ENCODE results near the gene UFSP2.
"Not testable (repeated sequence)": the region's sequence is repeated elsewhere in the genome, so short reads cannot be mapped to it uniquely, and the experiment has no call there.

The UFSP2 gene

GRCh38 chr4:185381288-185382196 is 44.2 kb downstream of the UFSP2 start:
- DNase-seq, result no peak

- no peak for DNase-seq
Observed at GRCh38 chr4:185380320-185380719, 45.4 kb downstream of the UFSP2 start.

- DNase-seq, result no peak
Observed at GRCh38 chr4:185379326-185380295, 46.2 kb downstream of the UFSP2 start.

GRCh38 chr4:185378264-185378663 is 47.5 kb downstream of the UFSP2 start:
- no peak for DNase-seq

GRCh38 chr4:185374573-185374972 is 51.2 kb downstream of the UFSP2 start:
- no peak for DNase-seq

- DNase-seq, result no peak
Observed at GRCh38 chr4:185374027-185374426, 51.7 kb downstream of the UFSP2 start.

GRCh38 chr4:185371702-185372101 is 54.1 kb downstream of the UFSP2 start:
- DNase-seq, result no peak

- DNase-seq, result no peak
Observed at GRCh38 chr4:185370268-185370949, 55.4 kb downstream of the UFSP2 start.

- DNase-seq, result no peak
Observed at GRCh38 chr4:185369731-185370130, 56.0 kb downstream of the UFSP2 start.

- no peak for DNase-seq
Observed at GRCh38 chr4:185364886-185365285, 60.9 kb downstream of the UFSP2 start.

- DNase-seq, result no peak
Observed at GRCh38 chr4:185363251-185363650, 62.5 kb downstream of the UFSP2 start.

GRCh38 chr4:185362570-185362969 is 63.2 kb downstream of the UFSP2 start:
- DNase-seq, result not testable (repeated sequence)

- no peak for DNase-seq
Observed at GRCh38 chr4:185361872-185362271, 63.9 kb downstream of the UFSP2 start.

GRCh38 chr4:185359767-185360446 is 65.9 kb downstream of the UFSP2 start:
- DNase-seq, result no peak

- no peak for DNase-seq
Observed at GRCh38 chr4:185358959-185359358, 66.8 kb downstream of the UFSP2 start.

GRCh38 chr4:185358514-185358913 is 67.2 kb downstream of the UFSP2 start:
- no peak for DNase-seq

- no peak for DNase-seq
Observed at GRCh38 chr4:185357733-185358440, 67.9 kb downstream of the UFSP2 start.

GRCh38 chr4:185357211-185357610 is 68.6 kb downstream of the UFSP2 start:
- no peak for DNase-seq

- no peak for DNase-seq
Observed at GRCh38 chr4:185352741-185353140, 73.0 kb downstream of the UFSP2 start.

- DNase-seq, result no peak
Observed at GRCh38 chr4:185352202-185352601, 73.6 kb downstream of the UFSP2 start.

- DNase-seq, result no peak
Observed at GRCh38 chr4:185351691-185352090, 74.1 kb downstream of the UFSP2 start.

Measured in stimulated activated CD4-positive, alpha-beta T cell treated with anti-CD3 and anti-CD28 coated beads, Interleukin-4, amount 100 ng/mL, for 4 hours (primary cell).